ENCODE results near the gene KIF16B. TPM values are rescaled to one million over a fixed set of nuclear protein-coding genes. Genes with fewer than 3 reads are reported as not detected.

The KIF16B gene
- total and polyA plus RNA-seq, 2 donors (not counting 3 experiments of a cell fraction or from before 2014, with no cell fraction given): 2.9 to 8.8 TPM

- Histone ChIP-seq H3K4me1 (ENCODE audit: control insufficient read depth, extremely low read depth, insufficient read depth, low read length) (no peaks in the 10 kb centered on the region), H3K9me1 (replicated peaks; ENCODE audit: control insufficient read depth, extremely low read depth, insufficient read depth, low read length) (no peaks in the 10 kb centered on the region), H3K9ac (replicated peaks; ENCODE audit: extremely low read depth, insufficient read depth, low read length) (no peak overlapping the region), H2AFZ (ENCODE audit: low read depth, low read length) (no peak overlapping the region), H4K20me1 (replicated peaks; ENCODE audit: control insufficient read depth, extremely low read depth, insufficient read depth, low read length) (no peaks in the 10 kb centered on the region), H3K36me3 (ENCODE audit: control insufficient read depth in 2 of 2, extremely low read depth in 1 of 2, insufficient read depth in 2 of 2, low read length in 2 of 2) (peaks cover 0 to 1% of the 10 kb centered on the region in 2 experiments), H3K27ac (ENCODE audit: insufficient read depth, low read depth, low read length) (no peak overlapping the region), H3K9me3 (replicated peaks; ENCODE audit: control insufficient read depth, insufficient read depth, low read length) (no peaks in the 10 kb centered on the region), H3K4me2 (ENCODE audit: insufficient read depth, low read length) (no peak overlapping the region), H3K79me2 (ENCODE audit: control insufficient read depth, insufficient read depth, low read length) (no peaks in the 10 kb centered on the region), H3K4me3 (replicated peaks in 1 of 3; ENCODE audit: insufficient read depth in 1 of 3, low read depth in 1 of 3, low read length in 3 of 3) (no peak overlapping the region), H3K27me3 (ENCODE audit: control insufficient read depth in 2 of 2, insufficient read depth in 2 of 2, low read length in 2 of 2) (no peaks in the 10 kb centered on the region)
- POLR2A ChIA-PET: no interaction called here
- no TSS peak for BruUV-seq (replicated peaks)
- intact Hi-C loops (cut with micrococcal nuclease) (no loop called here), dilution Hi-C loops (cut with MboI; ENCODE audit: extremely low pct_ligation_motif_present, low sequenced_read_pairs) (no loop called here)
- CTCF ChIA-PET: interaction anchor here (1.0 to 1.5 kb wide), 2 partner anchors 11 to 18 kb away, joined by 3 read pairs; no protein-coding TSS in a partner anchor
- no peak for DNase-seq (ENCODE audit: low read depth, low spot score)
- FAIRE-seq: no peak
- TF ChIP-seq JUN (IDR thresholded peaks at IDR 0.05; ENCODE audit: borderline replicate concordance, insufficient read depth, insufficient read length, low read depth) (no peak), MYC (IDR thresholded peaks at IDR 0.05; ENCODE audit: low read depth, low read length) (no peak), CTCF (IDR thresholded peaks at IDR 0.05; ENCODE audit: extremely low read depth in 1 of 2, insufficient read depth in 1 of 2, low read depth in 1 of 2, low read length in 2 of 2) (no peak), EZH2 (IDR thresholded peaks at IDR 0.05; ENCODE audit: borderline replicate concordance, low read depth, low read length, severe bottlenecking) (no peak), POLR2A (IDR thresholded peaks at IDR 0.05; ENCODE audit: low read depth, low read length) (no peak), FOS (IDR thresholded peaks at IDR 0.05; ENCODE audit: borderline replicate concordance, insufficient read depth, low read length) (no peak), MAX (IDR thresholded peaks at IDR 0.05; ENCODE audit: insufficient read depth, insufficient read length) (no peak), POLR2AphosphoS5 (IDR thresholded peaks at IDR 0.05; ENCODE audit: insufficient read depth, low read depth, low read length) (no peak), GATA2 (IDR thresholded peaks at IDR 0.05; ENCODE audit: insufficient read depth, insufficient read length, low read depth, low read length) (no peak)
Measured at GRCh38 chr20:16500197-16500596, 73.1 kb downstream of the KIF16B start.
